GM19438 (cell line): Measurements from ENCODE around the gene NUP42.
"Not testable (repeated sequence)": the region's sequence is repeated elsewhere in the genome, so short reads cannot be mapped to it uniquely, and the experiment has no call there.

Source experiments
- ATAC-seq: cut with Tn5 transposase; IDR thresholded peaks from one replicate; pipeline ENCODE4 v1.9.1; 2021; ENCODE audit warnings: low read depth; ENCODE audit not compliant: unreplicated experiment

Gene NUP42, protein sequence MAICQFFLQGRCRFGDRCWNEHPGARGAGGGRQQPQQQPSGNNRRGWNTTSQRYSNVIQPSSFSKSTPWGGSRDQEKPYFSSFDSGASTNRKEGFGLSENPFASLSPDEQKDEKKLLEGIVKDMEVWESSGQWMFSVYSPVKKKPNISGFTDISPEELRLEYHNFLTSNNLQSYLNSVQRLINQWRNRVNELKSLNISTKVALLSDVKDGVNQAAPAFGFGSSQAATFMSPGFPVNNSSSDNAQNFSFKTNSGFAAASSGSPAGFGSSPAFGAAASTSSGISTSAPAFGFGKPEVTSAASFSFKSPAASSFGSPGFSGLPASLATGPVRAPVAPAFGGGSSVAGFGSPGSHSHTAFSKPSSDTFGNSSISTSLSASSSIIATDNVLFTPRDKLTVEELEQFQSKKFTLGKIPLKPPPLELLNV

GRCh38 chr7:23181684-23182553, at the start of gene NUP42:
TSS of gene NUP42 (plus strand) at chr7:23182048. CDS start at chr7:23182086, 38 bp downstream.
- ATAC-seq: peak; percentile 99

DNA sequence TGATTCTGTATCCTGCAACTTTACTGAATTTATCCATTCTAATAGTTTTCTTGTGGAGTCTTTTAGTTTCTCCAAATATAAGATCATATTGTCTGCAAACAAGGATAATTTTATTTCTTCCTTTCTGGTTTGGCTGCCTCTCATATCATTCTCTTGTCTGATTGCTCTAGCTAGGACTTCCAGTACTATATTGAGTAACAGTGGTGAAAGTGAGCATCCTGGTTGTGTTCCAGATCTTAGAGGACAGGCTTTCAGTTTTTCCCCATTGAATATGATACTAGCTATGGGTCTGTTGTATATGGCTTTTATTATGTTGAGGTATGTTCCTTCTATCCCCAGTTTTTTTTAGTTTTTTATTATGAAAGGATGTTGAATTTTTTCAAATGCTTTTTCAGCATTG, 48.1 kb upstream of the NUP42 start:
- ATAC-seq: no peak

DNA sequence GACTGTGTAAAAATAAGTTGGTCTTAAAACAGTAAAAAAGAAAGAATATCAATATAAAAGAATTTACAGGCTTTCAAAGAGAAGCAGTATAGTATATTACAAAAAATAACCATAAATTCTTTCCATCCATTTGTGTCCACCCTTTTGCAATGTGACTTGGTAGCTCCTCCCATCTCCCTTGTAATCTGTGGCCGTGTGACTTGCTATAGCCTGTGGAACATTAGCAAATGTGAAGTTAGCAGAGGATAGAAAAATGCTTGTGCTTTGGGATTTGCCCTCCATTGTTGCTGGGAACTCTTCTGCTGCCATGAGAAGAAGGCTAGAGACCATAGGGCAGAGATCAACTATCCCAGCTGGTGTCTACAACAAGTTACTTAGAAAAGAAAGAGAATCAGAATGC, 46.1 kb upstream of the NUP42 start:
- ATAC-seq: no peak

DNA sequence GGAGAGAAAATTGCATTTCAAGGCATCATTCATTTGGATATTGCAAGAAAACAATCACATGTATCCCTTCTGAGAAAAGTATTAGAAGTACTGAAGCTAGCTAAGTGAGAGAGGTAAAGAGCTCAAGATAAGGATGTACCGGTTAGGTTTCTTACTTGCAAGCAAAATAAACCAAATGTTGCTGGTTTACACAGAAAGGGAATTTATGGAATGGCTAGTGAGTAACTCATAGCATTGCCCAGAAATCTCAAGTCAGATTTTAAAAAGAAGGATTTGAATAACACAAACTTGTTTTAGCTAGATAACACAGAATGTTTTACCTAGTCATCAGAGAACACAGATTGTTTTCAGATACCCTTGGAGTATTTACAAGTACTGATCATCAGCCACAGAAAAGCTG, 45.6 kb upstream of the NUP42 start:
- ATAC-seq: no peak

GRCh38 chr7:23157679-23158078, 24.2 kb upstream of the NUP42 start:
- no peak for ATAC-seq

DNA sequence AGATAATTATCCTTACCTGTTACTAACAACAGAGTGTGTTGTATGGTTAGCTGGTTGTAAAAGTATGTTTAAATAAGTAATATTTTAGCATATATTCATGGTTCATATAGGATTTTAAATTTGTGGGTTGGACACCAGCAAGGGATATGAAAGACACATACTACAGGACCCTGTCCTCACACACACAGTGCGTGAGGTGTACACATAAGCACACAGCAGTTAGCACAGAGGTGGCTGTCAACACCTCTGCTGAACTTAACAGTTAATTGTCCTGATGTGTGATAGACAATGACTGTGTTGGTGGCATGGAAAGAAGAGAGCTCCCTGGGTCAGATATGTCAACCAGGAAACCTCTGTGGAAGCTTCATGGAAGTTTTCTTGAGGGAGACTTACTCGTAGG, 23.3 kb upstream of the NUP42 start:
- ATAC-seq: no peak

GRCh38 chr7:23161482-23161881, 20.4 kb upstream of the NUP42 start:
- no peak for ATAC-seq

DNA sequence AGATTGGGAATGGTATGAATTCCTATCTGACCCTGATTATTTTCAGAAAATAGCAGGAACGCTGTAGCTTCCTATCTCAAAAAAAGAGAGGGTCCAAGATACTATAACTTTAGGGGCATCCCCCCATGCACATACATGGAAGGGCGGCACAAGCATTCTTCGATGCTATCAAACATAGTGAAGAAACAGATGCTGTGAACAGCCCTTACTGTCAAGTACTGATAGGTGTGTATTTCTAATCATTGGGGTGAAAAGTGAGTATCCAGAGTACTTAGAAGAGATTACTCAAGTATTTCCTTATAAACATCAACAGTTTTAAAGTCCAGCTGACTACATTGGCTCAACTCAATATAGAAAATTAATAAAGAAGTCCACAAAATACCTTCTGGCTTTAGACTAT, 17.0 kb upstream of the NUP42 start:
- no peak for ATAC-seq

DNA sequence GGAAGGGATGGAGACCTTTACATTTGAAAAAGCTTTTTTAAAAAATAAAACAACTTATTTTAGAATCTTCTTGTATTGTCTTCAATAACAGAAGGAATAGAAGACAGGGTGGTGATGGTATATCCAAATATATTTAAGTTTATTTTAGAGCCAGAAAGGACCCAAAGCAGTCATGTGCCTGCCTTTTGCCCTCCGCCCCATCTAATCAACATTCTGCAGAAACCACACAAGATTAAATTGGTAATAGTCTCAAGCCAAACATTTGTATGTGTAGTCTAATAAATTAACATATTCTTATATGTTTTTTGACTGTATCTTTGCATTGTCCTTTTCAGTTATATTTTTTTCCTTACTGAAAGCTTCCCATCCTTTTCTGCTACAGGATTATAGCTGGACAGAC, 16.5 kb upstream of the NUP42 start:
- no peak for ATAC-seq

- ATAC-seq: no peak
These were observed 14.2 kb upstream of the NUP42 start for GRCh38 chr7:23167691-23168090.

DNA sequence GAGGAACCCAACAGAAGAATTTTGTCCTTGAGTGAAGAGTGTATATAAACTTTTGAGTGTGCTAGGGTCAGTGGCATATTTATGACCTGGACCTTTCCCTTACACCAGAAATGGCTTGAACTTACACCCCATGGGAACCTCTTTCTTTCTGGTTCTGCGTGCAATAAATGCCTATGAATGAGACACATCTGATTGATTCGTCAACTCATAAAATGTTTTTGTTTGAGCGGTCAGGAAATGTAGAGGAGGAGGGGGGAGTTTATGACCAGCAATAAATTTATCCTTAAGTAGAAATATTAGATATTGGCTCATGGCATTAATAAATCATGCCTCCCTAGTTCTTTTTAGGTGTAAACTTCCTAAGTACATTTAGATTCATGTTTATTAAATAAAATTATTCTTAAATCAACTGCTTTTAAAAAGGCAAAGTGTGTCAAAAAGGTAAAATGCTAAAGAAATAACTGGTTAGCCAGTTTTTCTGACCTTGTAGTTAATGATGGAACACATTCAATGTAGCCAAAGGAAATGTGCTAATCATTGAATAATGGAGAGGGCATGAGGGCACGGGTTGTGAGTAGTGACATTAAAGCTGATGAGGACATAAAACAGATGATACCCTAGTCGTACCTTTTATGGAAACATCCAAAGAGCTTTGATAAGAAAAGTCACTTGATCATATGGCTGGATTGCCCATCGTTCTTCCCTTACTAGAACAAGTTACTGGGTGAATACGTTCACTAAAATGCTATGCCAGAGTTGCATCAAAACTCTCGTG, 13.6 kb upstream of the NUP42 start:
- no peak for ATAC-seq

GRCh38 chr7:23175938-23176337, 5.9 kb upstream of the NUP42 start:
- ATAC-seq: no peak

DNA sequence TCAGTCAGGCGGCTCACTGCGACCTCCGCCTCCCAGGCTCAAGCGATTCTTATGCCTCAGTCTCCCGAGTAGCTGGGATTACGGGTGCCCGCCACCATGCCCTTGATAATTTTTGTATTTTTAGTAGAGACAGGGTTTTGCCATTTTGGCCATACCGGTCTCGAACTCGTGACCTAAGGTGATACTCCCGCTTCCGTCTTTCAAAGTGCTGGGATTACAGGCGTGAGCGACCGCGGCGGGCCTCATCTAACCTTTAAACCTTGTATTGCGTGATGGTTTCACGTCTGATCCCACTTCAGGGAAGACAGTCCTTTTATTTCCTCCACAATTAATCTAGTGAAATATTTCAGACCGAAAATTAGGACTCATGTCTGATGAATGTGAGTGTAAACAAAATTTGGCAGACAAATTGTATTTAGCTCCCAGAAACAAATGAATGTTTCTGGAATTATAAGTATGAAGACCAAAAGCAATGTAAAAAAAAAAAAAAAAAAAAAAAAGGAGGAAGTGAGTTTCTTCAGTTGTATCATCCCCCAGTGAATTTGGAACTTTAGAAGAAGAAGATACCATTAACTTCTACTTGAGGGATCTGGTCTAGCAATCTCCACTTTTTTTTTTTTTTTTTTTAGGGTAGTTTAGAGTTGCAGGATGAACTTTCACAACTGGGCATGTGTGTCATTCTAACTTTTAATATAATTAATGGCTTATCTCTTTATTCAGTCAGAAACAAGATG, 1.6 kb downstream of the NUP42 start:
- no peak for ATAC-seq

GRCh38 chr7:23184291-23184690, 2.4 kb downstream of the NUP42 start:
- ATAC-seq: no peak

GRCh38 chr7:23184709-23185359, 3.0 kb downstream of the NUP42 start:
- no peak for ATAC-seq

DNA sequence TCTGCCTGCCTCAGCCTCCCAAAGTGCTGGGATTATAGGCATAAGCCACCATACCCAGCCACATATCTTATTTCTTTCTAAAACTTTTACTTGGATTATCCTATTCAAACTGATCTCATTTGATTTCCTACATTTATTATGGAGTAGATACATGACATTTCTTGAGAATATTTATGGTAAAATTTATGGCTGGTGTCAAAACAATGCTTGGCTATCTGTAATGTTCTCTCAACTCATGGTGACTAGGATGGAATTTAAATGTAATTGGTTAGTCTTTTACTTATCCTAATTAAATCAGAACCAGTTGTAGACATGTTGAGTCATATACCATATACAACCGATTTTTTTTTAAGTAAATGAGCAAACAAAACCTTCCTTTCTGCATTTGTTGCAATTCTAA, 4.1 kb downstream of the NUP42 start:
- no peak for ATAC-seq

- ATAC-seq: no peak
These were observed 9.2 kb downstream of the NUP42 start for GRCh38 chr7:23191022-23191421.

- ATAC-seq: not testable (repeated sequence)
These were observed 11.9 kb downstream of the NUP42 start for GRCh38 chr7:23193650-23194227.

GRCh38 chr7:23196306-23196705, 14.5 kb downstream of the NUP42 start:
- ATAC-seq: no peak
